HepG2 (cell line): Measurements from ENCODE around the gene RIN3.

ENCODE experiments used
- CCDC6 ChIP-seq: sonication (generic); formaldehyde crosslinking; IDR thresholded peaks from 2 replicates; pipeline ENCODE4 v1.8.1; 2022; ENCODE audit warnings: mild to moderate bottlenecking, missing genetic modification reagents, moderate library complexity
- E2F1 ChIP-seq: sonication (generic); formaldehyde crosslinking; IDR thresholded peaks from 2 replicates; pipeline ENCODE4 v1.5.0; 2020; ENCODE audit warnings: missing genetic modification reagents
- NR3C1 ChIP-seq: sonication (generic); formaldehyde crosslinking; IDR thresholded peaks from 2 replicates; pipeline ENCODE4 v1.4.0; 2020; ENCODE audit warnings: missing genetic modification reagents
- POLR2A ChIP-seq, 2 experiments: IDR thresholded peaks; 2 replicates each; pipeline ENCODE4 v1.6.1; 2011; ENCODE audit warnings: low read depth in 2 of 2, low read length in 2 of 2, mild to moderate bottlenecking in 1 of 2, moderate library complexity in 1 of 2; ENCODE audit not compliant: insufficient read depth in 1 of 2
- SMC3 ChIP-seq: IDR thresholded peaks from 2 replicates; pipeline ENCODE4 v1.6.1; 2011; ENCODE audit warnings: low read length, improper control_type of control experiment
- SOX13 ChIP-seq, 3 experiments: fragments of 450-650 bp in 1 of 3; sonication (generic) in 1 of 3; formaldehyde crosslinking in 1 of 3; IDR thresholded peaks in 2 of 3; conservative IDR thresholded peaks in 1 of 3; 2 replicates each; pipeline versions ENCODE4 v1.5.0 to v1.6.1; 2016 to 2020; ENCODE audit warnings: antibody characterized with exemption in 1 of 3, mild to moderate bottlenecking in 1 of 3, missing compliant biosample characterization in 1 of 3, missing genetic modification reagents in 1 of 3, moderate library complexity in 1 of 3
- SPEN ChIP-seq: sonication (generic); formaldehyde crosslinking; IDR thresholded peaks from 2 replicates; pipeline ENCODE4 v1.5.1; 2020; ENCODE audit warnings: low read depth, mild to moderate bottlenecking, missing genetic modification reagents
- TBL1XR1 ChIP-seq: fragments of 150-350 bp; IDR thresholded peaks from 2 replicates; pipeline ENCODE4 v1.6.1; 2014; ENCODE audit warnings: borderline replicate concordance, low read length; ENCODE audit not compliant: partially characterized antibody
- USF2 ChIP-seq, 2 experiments: sonication (generic) in 1 of 2; formaldehyde crosslinking in 1 of 2; IDR thresholded peaks; 2 replicates each; pipeline versions ENCODE4 v1.5.1 to v1.6.1; 2011 to 2020; ENCODE audit warnings: borderline replicate concordance in 1 of 2, low read depth in 1 of 2, low read length in 1 of 2, mild to moderate bottlenecking in 1 of 2, missing genetic modification reagents in 1 of 2, moderate library complexity in 1 of 2
- ZHX2 ChIP-seq, 2 experiments: sonication (generic) in 1 of 2; formaldehyde crosslinking in 1 of 2; IDR thresholded peaks; 2 replicates each; pipeline versions ENCODE4 v1.6.1 to v1.9.0; 2014 to 2022; ENCODE audit warnings: antibody characterized with exemption in 1 of 2, borderline replicate concordance in 1 of 2, inconsistent platforms in 1 of 2, low read depth in 1 of 2, missing genetic modification reagents in 1 of 2
- ZNF572 ChIP-seq: sonication (generic); formaldehyde crosslinking; IDR thresholded peaks from 2 replicates; pipeline ENCODE4 v1.5.1; 2020; ENCODE audit warnings: mild to moderate bottlenecking, missing genetic modification reagents

- TF ChIP-seq ZHX2 (IDR thresholded peaks at IDR 0.05; ENCODE audit: low read depth) (no peak), ZHX2 (CRISPR knock-in tag; IDR thresholded peaks at IDR 0.05; ENCODE audit: borderline replicate concordance) (no peak), TBL1XR1 (no peak), SMC3 (no peak), SOX13 (IDR thresholded peaks at IDR 0.05) (no peak), SOX13 (CRISPR knock-in tag; conservative IDR thresholded peaks at IDR 0.05 in 1 of 2, IDR thresholded peaks at IDR 0.05 in 1 of 2) (no peak), ZNF572 (CRISPR knock-in tag) (no peak), POLR2A (IDR thresholded peaks at IDR 0.05; ENCODE audit: insufficient read depth in 1 of 2, low read depth in 2 of 2, low read length in 2 of 2) (no peak), NR3C1 (CRISPR knock-in tag) (no peak), CCDC6 (CRISPR knock-in tag) (no peak), SPEN (no peak), E2F1 (no peak), USF2 (IDR thresholded peaks at IDR 0.05; ENCODE audit: low read depth, low read length) (no peak), USF2 (CRISPR knock-in tag; IDR thresholded peaks at IDR 0.05; ENCODE audit: borderline replicate concordance) (no peak)
These were observed 48.9 kb upstream of the RIN3 start for GRCh38 chr14:92464716-92465115.
